Colonic mucosa (tissue), 4 donors: Measurements from ENCODE around the gene NOSIP. TPM values are rescaled to one million over a fixed set of nuclear protein-coding genes. Genes with fewer than 3 reads are reported as not detected.

Source experiments
- DNase-seq: peaks from one replicate; pipeline ENCODE4 v3.0.0-alpha.2; 2020
- H3K27ac ChIP-seq: fragments of 200-600 bp; one replicate; pipeline ENCODE4 v1.8.0; 2021
- H3K27me3 ChIP-seq: fragments of 200-600 bp; one replicate; pipeline ENCODE4 v1.8.0; 2021
- H3K36me3 ChIP-seq: fragments of 200-600 bp; one replicate; pipeline ENCODE4 v1.8.0; 2021
- H3K4me1 ChIP-seq: fragments of 200-600 bp; one replicate; pipeline ENCODE4 v1.8.0; 2021; ENCODE audit warnings: mild to moderate bottlenecking
- H3K4me3 ChIP-seq: fragments of 200-600 bp; one replicate; pipeline ENCODE4 v1.8.0; 2021
- H3K9ac ChIP-seq, 2 donors: one replicate each; pipeline ENCODE4 v1.7.0; 2013; ENCODE audit warnings: control low read depth in 2 of 2, low read depth in 2 of 2, low read length in 2 of 2
- H3K9me3 ChIP-seq: fragments of 200-600 bp; one replicate; pipeline ENCODE4 v1.8.0; 2021
- intact Hi-C: fragments of 100-400 bp; cut with DNase I; formaldehyde crosslinking; loops from one replicate; pipeline ENCODE4 v1.14.1; 2022
- total RNA-seq, 2 donors: library from RNA; stranded (reverse); fragmentation: NEBNext Ultra II Directional in 1 of 2; extraction: Animal tissue kit (Norgen Biotek cat#: 25700) in 1 of 2; gene quantifications; one replicate each; pipeline ENCODE4 v1.2.1, GENCODE V29; 2021
- TF ChIP-seq, protein P1 (sequence below): fragments of 200-600 bp; IDR thresholded peaks from one replicate; pipeline ENCODE4 v1.8.0; 2022; ENCODE audit warnings: antibody characterized with exemption, mild to moderate bottlenecking
- donor health status: healthy.
- donor health status: DM: no; HTN: no; CAD: no.
- donor health status: DM: no; HTN: no; CAD: no.

Gene NOSIP
- total RNA-seq, 2 donors from 2014 or later, result 63.2 to 91.2 TPM

GRCh38 chr19:49609499-49610092 lies 29.2 kb upstream of the NOSIP start:
- H3K27me3 ChIP-seq, result no peaks in the 10 kb centered on the region
- H3K27ac ChIP-seq, result no peak overlapping the region
- no peak for DNase-seq
- H3K36me3 ChIP-seq, result no peaks in the 10 kb centered on the region
- H3K4me3 ChIP-seq, result no peak overlapping the region
- H3K4me1 ChIP-seq, result no peaks in the 10 kb centered on the region
- H3K9ac ChIP-seq, result no peak overlapping the region
- no peaks in the 10 kb centered on the region for H3K9me3 ChIP-seq
- TF ChIP-seq, protein P1, sequence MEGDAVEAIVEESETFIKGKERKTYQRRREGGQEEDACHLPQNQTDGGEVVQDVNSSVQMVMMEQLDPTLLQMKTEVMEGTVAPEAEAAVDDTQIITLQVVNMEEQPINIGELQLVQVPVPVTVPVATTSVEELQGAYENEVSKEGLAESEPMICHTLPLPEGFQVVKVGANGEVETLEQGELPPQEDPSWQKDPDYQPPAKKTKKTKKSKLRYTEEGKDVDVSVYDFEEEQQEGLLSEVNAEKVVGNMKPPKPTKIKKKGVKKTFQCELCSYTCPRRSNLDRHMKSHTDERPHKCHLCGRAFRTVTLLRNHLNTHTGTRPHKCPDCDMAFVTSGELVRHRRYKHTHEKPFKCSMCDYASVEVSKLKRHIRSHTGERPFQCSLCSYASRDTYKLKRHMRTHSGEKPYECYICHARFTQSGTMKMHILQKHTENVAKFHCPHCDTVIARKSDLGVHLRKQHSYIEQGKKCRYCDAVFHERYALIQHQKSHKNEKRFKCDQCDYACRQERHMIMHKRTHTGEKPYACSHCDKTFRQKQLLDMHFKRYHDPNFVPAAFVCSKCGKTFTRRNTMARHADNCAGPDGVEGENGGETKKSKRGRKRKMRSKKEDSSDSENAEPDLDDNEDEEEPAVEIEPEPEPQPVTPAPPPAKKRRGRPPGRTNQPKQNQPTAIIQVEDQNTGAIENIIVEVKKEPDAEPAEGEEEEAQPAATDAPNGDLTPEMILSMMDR, result no peak
- intact Hi-C loops, result no loop called here

DNA sequence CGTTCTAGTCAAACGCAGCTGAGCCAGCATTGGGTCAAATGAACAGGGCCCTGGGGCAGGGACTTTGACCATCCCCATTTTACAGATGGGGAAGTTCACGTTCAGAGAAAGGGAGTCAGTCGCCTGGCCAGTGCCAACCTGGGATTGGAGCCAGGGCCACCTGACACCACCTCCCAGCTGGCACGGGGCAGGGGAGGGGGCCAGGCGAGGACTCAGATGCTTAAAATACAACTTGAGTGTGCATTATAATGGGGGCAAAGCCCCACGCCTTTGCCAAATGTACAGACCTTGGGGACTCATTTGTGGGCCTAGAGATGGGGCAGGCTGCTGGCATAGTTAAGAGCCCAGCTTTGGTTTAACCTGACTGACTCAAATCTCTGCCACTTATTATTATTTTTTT lies 25.2 kb upstream of the NOSIP start:
- TF ChIP-seq, protein P1, result no peak
- Histone ChIP-seq H3K9ac (no peak overlapping the region), H3K36me3 (peaks cover 5% of the 10 kb centered on the region), H3K4me3 (no peak overlapping the region), H3K9me3 (no peaks in the 10 kb centered on the region), H3K4me1 (no peaks in the 10 kb centered on the region), H3K27me3 (no peaks in the 10 kb centered on the region), H3K27ac (no peak overlapping the region)
- intact Hi-C loops, result no loop called here
- DNase-seq, result no peak

DNA sequence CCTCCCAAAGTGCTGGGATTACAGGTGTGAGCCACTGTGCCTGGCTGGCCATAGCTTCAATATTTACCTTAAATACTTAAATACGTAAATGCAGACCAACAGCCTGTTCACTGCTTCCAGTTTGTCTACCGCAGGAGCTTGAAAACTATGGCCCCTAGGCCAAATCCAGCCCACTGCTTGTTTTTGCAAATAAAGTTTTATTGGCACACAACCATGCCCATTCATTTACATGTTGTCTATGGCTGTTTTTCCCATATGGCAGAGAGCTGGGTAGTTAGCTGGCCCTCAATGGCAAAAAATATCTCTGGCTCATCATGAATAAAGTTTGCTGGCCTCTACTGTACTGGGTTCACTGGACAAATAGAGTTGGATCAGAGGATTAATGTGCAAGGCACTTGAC lies 22.4 kb upstream of the NOSIP start:
- Histone ChIP-seq H3K27me3 (no peaks in the 10 kb centered on the region), H3K9ac (no peak overlapping the region), H3K36me3 (peaks cover 12% of the 10 kb centered on the region), H3K4me3 (no peak overlapping the region), H3K27ac (no peak overlapping the region), H3K9me3 (no peaks in the 10 kb centered on the region), H3K4me1 (no peaks in the 10 kb centered on the region)
- TF ChIP-seq, protein P1, result no peak
- DNase-seq, result no peak
- intact Hi-C loops, result no loop called here

DNA sequence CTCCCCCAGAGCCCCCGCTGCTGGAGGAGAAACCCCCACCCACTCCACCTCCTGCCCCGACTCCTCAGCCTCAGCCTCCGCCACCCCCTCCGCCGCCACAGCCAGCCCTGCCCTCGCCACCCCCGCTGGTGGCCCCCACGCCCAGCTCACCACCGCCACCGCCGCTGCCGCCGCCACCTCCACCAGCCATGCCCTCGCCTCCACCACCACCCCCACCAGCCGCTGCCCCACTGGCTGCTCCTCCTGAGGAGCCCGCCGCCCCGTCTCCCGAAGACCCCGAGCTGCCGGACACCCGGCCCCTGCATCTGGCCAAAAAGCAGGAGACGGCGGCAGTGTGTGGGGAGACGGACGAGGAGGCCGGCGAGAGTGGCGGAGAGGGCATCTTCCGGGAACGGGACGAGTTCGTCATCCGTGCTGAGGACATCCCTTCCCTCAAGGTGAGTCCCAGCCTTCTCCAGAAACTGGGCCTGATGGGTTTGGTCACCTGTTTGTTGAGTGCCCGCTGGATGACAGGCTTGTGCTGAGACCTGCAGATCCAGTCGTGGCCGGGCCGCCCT lies 21.2 kb upstream of the NOSIP start:
- no peak overlapping the region for H3K27ac ChIP-seq
- H3K4me3 ChIP-seq, result no peak overlapping the region
- H3K9ac ChIP-seq, result no peak overlapping the region
- H3K9me3 ChIP-seq, result no peaks in the 10 kb centered on the region
- no peaks in the 10 kb centered on the region for H3K27me3 ChIP-seq
- intact Hi-C loops, result no loop called here
- H3K4me1 ChIP-seq, result no peaks in the 10 kb centered on the region
- DNase-seq, result no peak
- TF ChIP-seq, protein P1, result no peak
- H3K36me3 ChIP-seq, result peaks cover 12% of the 10 kb centered on the region

DNA sequence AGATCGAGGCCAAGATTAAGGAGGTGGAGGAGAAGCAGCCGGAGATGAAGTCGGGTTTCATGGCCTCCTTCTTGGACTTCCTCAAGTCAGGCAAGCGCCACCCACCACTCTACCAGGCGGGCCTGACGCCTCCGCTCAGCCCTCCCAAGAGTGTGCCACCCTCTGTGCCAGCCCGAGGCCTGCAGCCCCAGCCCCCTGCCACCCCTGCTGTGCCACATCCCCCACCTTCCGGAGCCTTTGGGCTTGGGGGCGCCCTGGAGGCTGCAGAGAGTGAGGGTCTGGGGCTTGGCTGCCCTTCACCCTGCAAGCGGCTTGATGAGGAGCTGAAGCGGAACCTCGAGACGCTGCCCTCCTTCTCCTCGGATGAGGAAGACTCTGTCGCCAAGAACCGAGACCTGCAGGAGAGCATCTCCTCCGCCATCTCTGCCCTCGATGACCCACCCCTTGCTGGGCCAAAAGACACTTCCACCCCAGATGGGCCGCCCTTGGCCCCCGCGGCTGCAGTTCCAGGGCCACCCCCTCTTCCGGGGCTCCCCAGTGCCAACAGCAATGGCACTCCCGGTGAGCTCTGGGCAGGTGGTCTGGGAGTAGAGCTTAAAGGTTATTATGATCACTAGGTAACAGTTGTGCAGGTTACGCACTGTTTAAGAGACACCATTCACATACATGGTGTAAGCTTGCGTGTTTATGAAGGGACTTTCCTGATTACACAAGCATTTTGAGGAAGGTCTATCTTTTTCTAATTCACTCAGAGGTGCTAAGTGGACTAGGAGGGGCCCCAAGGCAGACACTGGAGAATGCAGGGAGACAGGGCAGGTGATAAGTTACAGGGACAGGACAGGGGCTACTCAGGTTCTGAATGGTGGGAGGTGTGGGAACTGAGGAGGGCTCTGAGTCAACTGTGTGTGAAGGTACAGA lies 19.3 kb upstream of the NOSIP start:
- TF ChIP-seq, protein P1, result no peak
- intact Hi-C loops, result no loop called here
- DNase-seq, result no peak
- Histone ChIP-seq H3K4me1 (no peaks in the 10 kb centered on the region), H3K9me3 (no peaks in the 10 kb centered on the region), H3K4me3 (no peak overlapping the region), H3K9ac (no peak overlapping the region), H3K27ac (no peak overlapping the region), H3K27me3 (no peaks in the 10 kb centered on the region), H3K36me3 (peaks cover 17% of the 10 kb centered on the region)
